Femur (tissue), 1 donor: ENCODE results near the gene MTUS2.

Experiments used
- DNase-seq: peaks from one replicate; pipeline ENCODE4 v3.0.0-alpha.2; 2017

The MTUS2 gene

GRCh38 chr13:28859717-28860116 lies 39.6 kb downstream of the MTUS2 start:
- DNase-seq: no peak

DNA sequence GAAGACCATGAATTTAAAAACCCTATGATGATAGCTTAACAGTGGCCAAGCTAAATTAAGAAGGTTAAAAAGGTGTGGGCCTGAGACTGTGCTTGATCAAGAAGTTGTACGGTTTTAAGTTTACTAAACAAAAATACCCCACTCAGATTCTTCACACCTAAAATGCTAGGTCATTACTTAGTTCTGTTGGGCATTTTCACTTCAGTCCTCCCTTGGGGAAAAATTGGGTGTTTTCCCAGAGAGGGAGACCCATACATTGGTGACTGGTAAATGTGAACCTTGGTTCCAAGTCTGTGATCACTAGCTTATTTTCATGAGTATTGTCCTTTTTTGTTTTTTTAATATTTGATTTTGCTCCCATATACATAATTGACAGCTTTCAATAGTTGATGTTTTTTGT lies 44.4 kb downstream of the MTUS2 start:
- no peak for DNase-seq

GRCh38 chr13:28865149-28865744 lies 45.1 kb downstream of the MTUS2 start:
- DNase-seq: no peak

GRCh38 chr13:28865951-28866350 lies 45.8 kb downstream of the MTUS2 start:
- no peak for DNase-seq

DNA sequence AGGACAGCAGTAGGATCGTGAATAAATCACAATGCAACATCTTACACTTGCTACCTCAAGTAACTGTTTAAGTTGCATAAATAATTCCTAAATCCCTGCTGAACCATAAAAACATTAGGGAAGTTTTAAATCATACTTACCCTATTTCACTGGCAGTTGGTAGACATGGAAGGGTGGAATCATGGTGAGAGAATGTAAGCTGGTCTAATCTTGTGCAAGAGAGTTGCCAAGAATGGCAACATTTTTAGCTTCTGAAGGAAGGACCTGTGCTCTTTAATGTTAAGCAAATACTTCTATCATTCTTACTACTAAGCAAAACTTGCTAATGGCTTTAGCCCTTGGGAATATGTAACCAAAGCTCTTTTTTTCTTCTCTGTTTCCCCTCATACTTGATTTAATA lies 46.8 kb downstream of the MTUS2 start:
- no peak for DNase-seq

DNA sequence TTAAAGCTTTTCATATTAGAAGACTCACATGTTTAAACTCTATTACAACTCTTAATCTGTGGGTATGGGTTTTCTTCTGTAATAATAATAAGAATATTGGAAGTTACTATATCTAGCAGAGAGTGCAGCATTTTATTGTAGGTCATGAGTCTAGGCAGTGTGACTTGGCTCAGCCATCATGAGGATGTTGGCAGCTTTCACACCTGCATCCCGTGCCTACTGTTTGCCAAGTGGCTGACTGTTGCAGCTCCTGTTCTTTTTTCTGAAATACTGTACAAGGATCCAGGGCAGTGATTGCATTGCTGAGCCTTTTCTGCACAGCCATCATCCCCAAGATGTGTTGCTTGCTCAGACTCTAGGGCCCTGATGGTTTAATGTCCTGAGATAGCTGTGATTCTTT lies 47.4 kb downstream of the MTUS2 start:
- DNase-seq: no peak

DNA sequence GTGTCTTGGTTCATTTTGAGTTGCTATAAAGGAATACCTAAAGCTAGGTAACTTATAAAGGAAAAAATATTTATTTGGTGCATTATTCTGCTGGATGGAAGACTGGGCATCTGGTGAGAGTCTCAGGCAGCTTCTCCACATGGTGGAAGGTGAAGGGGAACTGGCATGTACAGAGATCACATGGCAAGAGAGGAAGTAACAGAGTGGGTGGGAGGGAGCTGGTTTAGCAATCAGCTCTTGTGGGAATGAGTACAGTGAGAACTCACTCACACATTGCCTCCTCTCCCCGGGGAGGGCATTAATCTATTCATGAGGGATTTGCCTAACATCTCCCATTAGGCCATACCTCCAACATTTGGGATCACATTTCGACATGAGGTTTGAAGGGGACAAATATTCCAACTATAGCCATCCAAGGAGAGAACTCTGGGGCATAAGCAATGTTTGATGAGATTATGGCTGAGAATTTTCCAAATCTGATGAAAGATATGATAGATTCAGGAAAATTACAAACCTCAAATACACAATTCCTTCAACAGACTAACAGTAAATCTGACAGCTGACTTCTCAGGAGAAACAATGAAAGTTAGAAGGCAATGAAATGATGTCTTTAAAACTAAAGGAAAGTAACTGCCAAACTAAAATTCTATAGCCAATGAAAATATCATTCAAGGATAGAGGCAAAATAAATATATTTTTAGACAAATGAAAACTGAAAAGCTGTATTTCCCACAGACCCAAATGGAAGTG lies 52.5 kb downstream of the MTUS2 start:
- DNase-seq: no peak

DNA sequence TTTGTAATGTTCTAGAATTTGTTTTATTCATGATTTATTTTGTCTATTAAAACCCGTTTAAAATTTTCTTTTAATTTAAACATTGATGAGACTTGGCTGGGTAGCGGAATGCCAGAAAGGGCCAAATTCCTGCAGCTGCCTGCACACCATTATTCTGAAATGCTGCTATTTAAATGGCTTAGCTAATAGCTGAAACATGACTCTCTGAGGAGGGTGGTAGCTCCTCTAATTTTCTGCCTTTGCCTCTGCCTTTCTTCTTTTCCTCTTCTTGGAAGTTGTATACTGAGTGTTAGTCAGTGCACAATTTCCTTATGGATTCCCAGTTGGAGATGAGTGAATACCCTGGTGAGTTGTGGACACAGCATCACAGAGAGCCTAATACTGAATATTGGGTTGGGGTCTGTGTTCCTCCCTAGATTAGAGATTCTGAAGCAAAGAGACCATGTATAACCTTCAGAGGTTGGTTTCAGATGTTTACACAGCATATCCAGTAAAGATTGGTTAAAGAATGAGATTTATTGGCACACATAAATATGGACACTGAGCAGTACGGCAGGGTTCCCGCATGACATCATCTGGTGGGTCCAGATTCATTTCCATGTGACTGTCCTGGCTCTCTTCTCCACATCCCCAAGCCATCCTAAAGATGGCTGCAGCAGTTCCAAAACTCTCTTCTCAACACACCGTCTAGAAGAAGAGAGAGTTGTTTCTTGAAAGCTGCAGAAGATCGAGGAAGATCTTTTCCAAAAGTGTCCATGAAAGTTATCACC lies 55.9 kb downstream of the MTUS2 start:
- DNase-seq: no peak

- DNase-seq: no peak
Measured at GRCh38 chr13:28877408-28877807, 57.3 kb downstream of the MTUS2 start.

GRCh38 chr13:28885181-28885580 lies 65.0 kb downstream of the MTUS2 start:
- DNase-seq: no peak

GRCh38 chr13:28889086-28889732 lies 69.1 kb downstream of the MTUS2 start:
- DNase-seq: no peak

GRCh38 chr13:28890712-28891111 lies 70.6 kb downstream of the MTUS2 start:
- DNase-seq: no peak

DNA sequence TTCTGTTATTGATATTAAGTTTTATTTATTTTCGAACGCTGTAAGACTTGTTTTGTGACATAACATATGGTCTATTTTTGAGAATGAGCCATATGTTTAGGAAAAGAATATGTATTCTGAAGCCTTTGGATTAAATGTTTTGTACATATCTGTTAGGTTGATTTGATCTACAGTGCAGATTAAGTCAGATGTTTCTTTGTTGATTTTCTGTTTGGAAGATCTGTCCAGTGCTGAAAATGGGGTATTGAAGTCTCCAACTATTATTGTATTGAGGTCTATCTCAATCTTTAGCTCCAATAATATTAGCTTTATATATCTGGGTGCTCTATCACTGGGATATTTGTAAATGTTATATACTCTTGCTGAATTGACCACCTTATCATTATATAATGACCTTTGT lies 97.9 kb downstream of the MTUS2 start:
- DNase-seq: no peak

- DNase-seq: no peak
Measured at GRCh38 chr13:28922341-28922740, 102.2 kb downstream of the MTUS2 start.

GRCh38 chr13:28935104-28935503 lies 115.0 kb downstream of the MTUS2 start:
- DNase-seq: no peak

GRCh38 chr13:28942906-28943305 lies 122.8 kb downstream of the MTUS2 start:
- DNase-seq: no peak

DNA sequence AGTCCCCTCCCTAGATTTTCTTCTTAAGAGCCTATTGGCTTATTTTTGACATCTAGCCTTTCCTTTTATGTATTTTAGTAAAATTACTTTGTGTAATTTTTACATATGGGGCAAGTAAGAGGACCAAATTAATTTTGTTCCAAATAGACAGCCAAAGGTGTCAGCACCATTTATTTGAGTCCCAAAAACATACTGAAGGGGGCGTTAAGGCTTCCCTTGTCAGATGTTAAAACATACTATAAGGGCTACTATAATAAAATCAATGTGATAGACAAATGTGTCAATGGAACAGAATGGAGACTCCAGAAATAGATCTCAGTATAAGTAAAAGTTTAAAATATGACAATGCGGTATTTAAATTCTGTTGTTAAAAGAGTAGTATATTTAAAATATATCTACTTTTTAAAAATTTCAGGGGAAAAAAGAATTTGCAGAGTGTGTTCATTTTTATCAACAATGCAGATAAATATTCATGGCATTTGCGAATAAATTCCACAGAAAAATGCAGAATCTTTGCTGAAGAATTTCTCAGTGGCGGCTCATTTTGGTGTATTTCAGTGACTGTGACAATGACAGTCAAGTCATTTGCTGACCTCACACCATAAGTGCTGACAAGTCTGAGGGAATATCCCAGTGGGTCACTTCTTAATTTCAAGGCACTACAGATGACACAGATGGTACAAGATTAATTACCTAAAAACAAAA lies 133.7 kb downstream of the MTUS2 start:
- DNase-seq: no peak

DNA sequence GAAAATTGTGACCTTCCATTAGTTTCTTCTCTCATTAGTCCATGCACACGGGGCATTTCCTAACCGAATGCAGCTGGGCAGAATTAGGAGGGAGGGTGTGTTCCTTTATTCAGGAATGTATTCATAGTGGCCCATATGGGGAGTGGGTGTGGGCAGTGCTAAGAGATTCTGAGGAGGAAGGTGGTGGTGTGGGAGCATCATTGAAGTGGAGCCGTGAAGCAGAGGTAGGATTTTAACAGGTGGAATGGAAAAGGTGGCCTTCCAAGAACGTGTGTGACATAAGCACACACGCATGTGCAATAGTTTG lies 134.2 kb downstream of the MTUS2 start:
- DNase-seq: no peak

- no peak for DNase-seq
Measured at GRCh38 chr13:28954810-28955209, 134.7 kb downstream of the MTUS2 start.

DNA sequence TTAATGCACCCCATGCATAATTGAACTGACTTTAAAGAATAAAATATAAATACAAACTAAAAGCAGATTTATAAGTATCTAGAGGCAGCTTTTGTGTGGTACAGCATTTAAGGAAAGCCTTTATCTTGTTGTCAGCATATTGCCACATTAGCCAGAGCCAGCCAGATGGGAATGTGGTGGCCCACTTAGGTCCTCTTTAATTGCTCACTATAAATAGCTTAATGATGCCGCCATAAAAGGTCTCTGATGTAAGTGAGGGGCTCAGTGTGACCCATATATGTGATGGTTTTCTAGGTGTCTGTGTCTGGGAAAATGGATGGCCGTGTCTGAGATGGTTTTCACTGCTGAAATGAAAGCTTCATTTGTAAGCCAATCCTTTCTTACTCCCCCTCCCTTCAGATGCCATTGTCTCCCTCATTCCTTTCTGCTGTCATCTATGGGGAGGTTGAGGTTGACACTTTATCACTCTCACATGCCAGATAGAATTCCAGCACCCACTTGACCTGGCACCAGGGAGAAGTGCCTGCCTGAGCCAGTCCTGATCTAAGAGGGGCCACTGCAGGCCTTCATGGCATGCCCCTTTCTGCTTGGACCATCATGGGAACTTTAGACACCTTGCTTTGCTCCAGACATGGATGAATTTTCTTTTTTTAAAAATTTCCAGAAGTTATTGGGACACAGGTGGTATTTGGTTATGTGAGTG lies 135.3 kb downstream of the MTUS2 start:
- no peak for DNase-seq

DNA sequence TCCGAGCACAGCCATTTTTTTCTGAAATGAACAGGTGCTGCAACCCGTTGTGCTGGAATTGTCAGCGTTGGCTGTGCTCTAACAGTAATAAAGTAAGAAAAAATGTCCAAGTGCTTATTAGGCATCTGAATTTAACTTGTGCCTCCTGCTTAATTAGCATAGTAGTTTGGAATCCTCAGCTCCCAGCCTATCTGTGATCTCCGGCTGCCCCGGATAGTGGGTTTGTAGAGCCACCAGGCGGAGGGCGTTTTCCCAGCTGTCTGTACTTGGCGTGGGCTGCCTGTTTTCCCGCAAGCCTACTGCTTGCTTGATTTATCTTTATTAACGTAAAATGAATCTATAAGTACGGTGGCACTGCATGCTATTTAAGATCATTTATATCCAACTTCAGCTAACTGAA lies 137.9 kb downstream of the MTUS2 start:
- no peak for DNase-seq

DNA sequence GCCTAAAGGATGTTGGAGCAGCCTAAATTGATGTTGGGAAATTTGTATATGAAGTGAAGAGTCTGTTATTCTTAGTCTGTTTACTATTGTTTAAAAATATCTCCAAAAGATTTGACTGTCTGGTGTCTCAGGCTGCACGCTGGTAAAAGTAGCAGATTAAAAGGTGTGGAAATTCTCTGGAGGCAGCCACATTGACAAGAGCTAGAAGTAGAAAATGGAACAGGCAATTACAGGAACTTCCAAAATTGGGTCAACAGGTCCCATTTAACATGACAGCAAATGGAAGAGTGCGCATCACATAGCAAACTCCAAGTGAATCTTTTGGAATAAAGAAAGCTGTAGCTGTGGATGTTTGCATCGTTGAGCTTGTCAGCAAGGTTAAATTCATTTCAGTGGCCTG lies 138.3 kb downstream of the MTUS2 start:
- DNase-seq: no peak

DNA sequence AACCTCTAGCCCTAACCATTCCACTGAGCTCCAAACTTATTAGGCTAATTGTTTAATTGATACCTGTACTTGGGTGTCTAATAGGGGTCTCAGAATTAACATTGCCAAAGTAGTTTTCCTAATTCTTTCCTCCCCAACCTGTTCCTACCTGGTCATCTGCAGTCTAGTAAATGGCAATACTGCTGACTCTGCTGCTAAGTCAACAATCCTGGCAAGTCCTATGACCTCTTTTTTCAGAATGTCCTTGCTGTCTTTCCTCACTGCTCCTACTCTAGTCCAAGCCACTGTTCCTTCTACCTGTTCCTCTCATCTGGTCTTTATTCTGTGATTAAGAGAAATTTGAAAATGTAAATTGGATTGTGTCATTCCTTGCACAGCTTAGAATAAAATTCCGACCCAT lies 143.9 kb downstream of the MTUS2 start:
- no peak for DNase-seq
